Stromal cell of bone marrow (primary cell): ENCODE data around the gene AGTR1.

Experiments used
- DNase-seq: peaks from one replicate; pipeline ENCODE4 v3.0.0-alpha.2; 2012; ENCODE audit warnings: low read depth

Gene AGTR1

DNA sequence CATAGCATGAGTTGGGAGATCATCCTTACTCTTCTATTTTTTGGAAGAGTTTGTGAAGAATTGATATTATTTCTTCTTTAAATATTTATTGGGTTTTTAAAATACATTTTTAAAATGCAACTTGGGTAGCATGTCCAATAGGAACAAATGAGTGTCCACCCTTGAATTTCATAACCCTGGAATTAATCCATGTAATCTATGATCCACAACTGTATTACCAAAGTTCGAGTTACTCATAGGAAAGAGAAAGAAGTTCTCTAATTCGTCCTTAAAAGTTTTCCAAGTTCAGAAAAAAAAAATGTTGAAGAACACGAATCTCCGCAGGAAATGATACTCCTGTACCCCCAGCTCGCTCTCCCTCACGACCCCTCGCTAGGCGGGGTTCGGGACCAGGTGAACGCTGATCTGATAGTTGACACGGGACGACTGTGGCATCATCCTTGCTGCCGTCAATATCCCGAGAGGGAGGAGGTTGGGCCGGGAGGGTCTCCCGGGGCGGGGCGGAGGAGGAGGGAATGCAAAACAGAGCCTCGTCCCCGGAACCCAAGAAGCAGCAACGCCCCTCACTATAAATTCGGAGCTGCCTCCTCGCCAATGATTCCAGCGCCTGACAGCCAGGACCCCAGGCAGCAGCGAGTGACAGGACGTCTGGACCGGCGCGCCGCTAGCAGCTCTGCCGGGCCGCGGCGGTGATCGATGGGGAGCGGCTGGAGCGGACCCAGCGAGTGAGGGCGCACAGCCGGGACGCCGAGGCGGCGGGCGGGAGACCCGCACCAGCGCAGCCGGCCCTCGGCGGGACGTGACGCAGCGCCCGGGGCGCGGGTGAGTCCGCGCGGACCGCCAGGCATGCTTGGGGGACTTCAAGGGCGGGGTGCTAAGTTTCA lies at the start of gene AGTR1:
TSS of gene AGTR1 (plus strand) at position 598 of the 884 bp plus-strand sequence. CDS start 43,133 bp downstream, outside the sequence.
- peak; percentile 69 for DNase-seq

DNA sequence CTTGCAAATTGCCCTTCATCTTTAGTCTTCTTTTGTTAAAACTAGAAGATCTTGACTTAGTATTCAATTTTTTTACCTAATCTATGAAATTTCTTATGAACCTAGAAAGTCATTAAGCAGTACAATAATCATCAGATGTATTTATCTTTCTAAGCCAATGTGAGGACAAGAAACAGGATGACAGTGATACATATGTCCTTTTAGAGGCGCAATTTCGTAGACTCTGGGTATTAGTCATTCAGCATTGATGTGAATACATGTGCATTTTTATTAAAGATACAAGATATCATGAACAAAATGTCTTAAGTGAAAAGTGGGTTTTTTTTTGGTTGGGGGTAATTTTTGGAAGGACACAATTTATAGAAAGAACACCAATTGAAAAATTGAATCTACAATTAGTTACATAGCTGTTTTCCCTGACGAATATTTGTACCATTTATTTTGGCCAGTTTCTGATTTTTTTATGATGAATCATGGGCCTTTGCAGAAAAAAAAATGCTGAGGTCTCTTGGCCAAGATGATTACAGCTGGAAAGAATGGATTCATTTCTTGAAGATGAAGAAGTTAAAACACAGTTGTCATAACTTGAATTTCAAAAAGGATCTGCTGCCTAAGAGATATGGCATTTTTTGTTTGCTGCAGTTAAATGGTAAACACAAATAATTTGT lies 48.9 kb upstream of the AGTR1 start:
- DNase-seq = peak; percentile 75

DNA sequence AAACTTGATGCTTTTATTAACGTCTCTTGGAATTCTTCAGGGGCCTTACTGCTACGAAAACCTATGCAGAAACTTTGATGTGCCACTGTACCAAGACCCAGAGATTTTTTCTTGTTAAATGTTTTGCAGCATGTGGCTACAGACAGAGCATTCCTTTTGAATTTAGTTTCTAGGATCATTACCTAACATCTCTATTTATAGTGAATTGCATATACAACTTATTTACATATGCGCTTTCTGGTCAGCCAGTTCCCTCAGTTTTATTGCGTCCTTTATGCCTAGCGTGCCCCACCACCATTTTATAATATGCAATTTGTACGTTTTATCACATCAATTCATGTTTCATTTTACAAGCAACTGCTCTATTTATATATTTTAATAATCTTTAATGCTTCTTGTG lies 46.2 kb upstream of the AGTR1 start:
- no peak for DNase-seq

DNA sequence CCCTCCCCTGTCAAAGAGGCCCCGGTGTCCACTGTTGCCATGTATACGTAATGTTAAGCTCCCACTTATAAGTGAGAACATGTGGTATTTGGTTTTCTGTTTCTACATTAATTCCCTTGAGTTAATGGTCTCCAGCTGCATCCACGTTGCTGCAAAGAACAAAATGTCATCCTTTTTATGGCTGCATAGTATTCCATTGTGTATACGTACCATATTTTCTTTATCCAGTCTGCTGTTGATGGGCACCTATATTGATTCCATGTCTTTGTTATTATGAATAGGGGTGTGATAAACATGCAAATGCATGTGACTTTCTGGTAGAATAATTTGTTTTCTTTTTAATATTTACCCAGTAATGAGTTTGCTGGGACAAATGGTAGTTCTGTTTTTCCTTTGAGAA lies 43.3 kb upstream of the AGTR1 start:
- DNase-seq = no peak

DNA sequence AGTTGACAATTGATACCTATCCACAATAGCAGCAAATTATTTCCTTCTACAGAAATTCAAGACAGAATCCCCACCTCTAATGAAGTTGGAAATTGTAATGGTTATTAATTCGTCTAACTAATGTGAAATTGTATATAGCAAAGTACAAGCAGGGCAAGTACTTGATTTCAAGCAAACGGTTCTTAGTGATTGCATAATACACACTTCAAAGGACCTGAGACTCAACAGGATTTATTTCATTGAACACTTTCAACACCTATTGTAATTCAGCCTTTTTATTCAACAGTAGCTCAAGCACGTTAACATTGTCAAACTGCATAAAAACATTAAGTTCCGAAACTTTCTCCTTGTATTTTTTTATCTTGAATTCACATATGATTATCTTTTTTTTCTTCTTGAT lies 40.2 kb upstream of the AGTR1 start:
- no peak for DNase-seq

DNA sequence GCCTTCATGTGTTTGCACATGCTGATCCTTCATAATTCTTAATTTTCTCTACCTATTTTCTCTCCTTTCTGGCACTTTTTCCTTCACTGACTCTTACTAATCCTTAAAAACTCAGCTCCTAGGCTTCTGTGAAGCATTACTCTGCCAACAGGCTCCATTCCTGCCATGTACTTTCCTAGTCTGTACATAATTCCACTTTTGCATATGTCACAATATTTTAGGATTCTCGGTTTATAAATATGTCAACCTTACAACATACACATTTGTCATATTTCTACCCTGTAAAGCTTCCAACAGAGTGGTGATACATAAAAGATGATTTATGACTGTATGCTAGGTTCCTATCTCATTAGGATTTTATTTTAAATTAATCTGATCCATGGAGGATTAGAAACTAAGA lies 38.2 kb upstream of the AGTR1 start:
- no peak for DNase-seq

DNA sequence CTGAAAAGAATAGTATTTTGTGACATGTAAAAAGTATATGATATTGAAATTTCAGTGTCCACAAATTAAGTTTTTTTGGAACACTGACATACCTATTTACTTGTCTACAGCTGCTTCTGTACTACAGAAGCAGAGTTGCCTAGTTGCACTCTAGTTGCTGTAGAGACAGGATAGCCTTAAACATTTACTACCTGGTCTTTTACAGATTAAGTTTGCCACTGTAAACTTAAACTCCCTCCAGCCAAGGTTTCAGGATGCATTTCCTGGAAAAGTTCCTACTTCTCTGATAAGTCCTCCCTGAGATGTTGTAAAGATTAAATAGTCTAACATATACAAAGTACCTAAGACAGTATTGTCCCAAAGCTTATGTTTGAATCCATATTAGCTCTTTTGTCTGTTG lies 17.4 kb upstream of the AGTR1 start:
- DNase-seq = no peak

DNA sequence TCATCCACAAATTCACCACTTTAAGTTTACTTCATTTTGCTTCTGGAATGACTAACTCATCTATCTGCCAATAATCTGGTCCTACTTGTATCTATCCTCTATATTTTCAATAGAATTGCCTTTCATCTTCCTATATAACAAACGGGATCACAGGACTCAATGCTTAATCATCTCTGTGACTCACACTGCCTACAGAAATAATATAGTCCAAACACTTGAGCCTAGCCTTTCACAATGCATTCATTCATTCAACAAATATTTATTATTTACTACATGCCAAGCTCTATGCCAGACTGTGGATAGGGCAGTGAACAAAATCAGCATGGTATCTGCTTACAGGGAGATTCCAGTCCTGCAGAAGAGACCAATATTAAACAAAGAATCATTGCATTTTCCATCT lies 16.6 kb upstream of the AGTR1 start:
- no peak for DNase-seq

DNA sequence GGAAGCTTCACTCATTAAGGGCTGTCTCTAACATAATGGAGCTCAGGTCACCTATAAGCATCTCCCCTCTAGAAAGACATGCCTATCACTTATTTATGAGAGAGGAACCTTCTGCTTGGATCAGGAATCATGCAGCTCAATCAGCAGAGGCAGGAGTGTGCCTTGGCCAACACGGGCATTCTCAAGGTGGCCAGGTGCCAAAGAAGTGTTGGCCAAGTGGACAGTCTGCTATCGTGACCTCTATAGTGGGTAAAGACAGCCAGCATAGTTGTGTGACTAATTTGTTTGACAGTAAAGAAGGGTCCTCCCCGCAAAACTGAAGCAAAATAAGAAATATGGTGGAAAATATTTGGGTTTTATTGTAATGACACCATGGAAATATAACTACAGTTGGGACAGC lies 14.7 kb upstream of the AGTR1 start:
- no peak for DNase-seq

DNA sequence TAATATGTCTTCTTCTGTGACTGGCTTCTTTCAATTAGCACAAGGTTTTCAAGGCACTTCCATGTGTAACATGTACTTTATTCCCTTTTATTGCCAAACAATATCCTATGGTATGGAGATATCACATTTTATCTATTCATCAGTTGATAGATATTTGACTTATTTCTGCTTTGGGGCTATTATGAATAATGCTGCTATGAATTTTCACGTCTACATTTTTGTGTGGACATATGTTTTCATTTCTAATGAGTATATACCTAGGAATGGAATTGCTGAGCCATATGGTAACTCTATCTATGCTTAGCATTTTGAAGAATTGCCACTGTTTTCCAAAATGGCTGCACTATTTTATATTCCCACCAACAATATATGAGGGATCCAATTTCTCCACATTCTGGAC lies 3.6 kb upstream of the AGTR1 start:
- no peak for DNase-seq

DNA sequence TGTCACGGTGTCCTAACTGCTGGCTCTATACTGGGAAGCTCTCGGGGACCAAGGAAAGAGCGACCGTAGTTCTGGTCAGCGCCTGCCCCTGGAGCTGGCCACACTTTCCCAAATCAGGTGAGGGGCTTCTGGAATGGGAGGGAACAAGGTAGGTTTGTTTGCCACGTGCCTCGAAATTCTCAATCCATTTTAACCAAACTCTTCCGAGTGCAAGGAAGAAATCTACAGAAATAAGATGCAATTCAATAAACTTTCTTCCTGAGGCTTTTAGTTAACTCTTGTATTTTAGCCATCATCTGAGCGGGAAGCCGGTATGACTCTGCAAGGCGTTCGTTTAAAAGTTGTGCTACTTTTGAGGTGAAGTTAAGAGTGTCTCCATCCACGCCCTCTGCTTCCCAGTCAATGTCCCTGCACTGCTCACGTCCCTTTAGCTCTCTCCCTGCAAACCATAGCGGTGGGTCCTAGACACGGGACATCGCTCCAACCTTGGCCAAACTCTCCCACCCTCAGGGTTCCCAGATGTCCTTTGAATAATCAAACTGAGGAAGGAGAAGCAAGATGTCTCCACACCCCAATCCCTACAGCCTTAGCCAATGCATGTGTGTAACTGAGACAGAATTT lies 597 bp downstream of the AGTR1 start:
- DNase-seq = no peak

DNA sequence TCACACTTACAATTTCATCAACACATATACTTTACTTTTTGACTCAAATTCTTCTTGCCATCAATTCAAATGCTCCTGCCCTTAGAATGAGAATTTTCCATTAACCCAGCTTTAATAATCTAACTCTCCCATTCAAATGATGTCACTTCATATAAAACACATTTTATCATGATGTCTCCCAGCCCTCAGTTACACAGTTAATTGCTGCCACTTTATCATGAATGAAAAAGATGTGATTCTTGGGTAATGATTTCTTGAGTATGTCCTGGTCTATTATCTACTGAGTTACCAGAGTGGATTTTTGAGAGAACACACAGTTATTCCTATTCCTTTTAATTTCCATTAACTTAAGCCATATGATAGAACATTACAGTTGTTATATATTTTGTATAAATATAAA lies 7.6 kb downstream of the AGTR1 start:
- no peak for DNase-seq

DNA sequence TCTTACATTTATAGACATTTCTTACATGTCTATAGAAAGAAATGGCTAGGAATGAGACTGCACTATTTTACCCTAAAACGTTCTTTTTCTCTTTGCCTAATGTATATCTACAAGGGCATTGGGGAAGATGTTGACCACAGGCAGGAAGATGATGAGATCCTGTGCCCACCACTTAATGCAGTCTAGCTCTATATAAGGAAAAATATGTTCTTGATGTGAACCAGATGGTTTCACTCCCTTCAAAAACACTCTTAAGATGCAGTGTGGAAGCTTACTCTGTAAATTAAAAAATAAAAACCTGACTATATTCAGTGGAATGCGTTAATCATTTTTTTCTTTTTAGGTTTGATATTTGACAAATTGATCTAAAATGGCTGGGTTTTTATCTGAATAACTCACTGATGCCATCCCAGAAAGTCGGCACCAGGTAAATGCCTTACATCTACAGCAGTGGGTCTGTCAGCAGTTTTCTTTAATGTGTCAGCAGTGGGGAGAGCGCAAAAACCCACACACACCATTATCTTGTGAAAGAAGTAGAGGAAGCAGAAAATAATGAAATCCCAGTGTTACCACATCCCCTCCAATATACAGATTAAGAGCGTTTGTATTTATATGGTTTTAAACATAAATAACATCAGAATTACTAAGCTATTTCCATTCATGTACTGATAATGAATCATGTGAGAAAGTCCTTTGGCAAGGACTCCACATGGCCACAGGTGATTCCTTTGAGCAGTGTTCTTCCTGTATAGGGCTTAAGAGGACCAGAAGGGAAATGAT lies 10.1 kb downstream of the AGTR1 start:
- DNase-seq = no peak

DNA sequence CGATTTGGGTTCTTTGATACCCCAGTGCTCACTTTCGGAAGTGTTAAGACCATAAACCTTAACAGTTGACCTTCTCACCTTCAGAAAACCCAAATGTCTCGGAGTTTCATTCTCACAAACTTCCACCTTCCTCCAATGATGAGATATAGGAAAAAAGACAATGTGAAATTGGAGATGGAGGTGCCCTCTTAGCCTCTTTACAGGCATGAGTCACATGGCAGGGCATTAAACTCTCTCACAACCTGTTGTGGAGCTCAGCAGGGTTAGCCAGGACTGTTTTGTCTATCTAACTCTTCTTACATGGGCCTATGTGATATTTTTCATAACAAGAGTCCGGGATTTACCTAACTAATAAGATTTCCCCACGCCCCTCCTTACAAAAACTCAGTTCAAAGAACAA lies 10.7 kb downstream of the AGTR1 start:
- no peak for DNase-seq

DNA sequence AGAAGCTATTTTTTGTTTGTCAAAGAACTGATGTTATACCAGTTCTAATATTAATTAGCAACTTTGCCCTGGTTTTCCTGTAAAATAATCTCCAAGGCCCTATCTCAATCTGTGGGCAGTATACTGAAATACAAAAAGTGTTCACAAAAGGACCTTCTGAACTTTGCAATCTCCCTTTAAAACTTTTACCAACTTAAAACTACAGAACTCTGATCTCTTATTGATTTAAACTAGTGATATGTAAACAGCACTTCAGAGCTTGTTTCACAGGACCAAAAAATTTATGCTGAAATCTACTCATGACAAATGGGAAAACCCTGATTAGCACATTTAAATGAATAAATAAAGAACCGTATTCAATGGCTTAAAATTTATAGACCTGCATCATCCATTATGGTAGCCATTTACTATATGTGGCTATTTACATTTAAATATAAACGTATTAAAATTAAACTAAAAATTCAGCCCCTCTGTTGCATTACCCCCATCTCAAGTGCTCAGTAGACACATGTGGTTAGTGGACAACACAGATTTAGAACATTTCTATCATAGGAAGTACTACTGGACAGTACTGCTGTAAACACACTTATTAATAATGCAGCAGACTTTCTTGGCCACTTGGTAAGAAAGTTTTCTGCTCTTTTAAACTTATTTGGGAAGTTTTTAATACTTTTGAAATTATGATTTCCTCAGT lies 12.0 kb downstream of the AGTR1 start:
- no peak for DNase-seq

DNA sequence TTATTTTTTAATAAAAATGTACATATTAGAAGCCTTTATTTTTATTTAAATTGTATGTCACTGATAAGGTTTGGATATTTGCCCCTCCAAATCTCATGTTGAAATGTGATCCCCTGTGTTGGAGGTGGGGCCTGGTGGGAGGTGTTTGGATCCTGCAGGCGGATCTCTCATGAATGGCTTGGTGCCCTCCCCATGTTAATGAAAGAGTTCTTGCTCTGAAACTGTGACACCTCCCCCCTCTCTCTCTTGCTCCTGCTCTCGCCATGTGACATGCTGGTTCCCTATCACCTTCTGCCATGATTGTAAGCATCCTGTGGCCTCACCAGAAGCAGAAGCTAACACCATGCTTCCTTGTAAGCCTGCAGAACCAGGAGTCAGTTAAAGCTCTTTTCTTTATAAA lies 13.0 kb downstream of the AGTR1 start:
- DNase-seq = no peak

DNA sequence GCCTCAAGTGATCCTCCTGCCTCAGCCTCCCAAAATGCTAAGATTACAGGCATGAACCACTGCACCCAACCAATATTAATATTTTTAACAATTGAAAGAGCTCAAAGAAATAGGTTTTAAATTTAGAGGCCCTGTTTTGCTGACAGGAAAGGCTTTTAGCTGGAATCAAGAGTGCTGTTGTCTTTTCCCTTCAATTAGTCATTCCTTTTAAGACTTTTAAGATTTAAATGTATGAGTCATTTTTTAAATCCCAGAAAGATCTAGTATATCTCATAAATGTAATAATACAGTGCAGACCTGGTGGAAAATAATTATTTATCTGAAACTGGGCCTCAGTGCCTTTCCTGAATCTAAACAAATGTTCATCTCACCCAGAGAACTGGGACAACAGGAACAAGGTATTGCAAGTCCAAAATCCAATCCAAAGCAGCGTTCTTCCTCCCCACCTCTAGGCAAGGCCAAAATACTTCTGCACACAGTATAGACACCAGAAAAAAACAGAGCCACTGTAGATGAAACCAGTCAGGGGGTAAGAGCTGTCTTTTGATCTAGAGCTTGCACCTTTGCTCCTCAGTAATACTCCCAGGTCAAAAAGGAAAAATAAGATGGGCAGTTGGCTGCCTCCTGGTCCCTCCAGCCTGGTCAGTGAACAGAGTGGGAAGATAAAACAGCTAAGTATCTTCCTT lies 14.4 kb downstream of the AGTR1 start:
- DNase-seq = no peak

DNA sequence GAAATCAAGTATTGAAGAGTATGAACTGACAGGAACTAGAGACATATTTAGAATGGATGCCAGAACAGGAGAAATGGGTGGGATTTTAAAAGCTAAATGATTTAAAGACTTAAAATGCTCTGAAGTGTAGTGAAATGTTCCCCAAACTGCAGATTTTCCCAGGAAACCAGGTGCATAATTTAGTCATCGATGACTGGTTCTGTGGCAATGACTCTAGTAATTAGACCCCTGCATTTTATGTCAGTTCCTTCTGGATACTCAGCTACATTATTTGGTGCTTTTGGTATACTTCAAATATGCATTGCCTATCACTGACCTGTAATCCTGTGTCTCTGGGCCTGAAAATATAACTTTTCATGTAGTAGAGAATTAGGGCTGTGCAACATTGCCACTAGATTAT lies 16.8 kb downstream of the AGTR1 start:
- no peak for DNase-seq

DNA sequence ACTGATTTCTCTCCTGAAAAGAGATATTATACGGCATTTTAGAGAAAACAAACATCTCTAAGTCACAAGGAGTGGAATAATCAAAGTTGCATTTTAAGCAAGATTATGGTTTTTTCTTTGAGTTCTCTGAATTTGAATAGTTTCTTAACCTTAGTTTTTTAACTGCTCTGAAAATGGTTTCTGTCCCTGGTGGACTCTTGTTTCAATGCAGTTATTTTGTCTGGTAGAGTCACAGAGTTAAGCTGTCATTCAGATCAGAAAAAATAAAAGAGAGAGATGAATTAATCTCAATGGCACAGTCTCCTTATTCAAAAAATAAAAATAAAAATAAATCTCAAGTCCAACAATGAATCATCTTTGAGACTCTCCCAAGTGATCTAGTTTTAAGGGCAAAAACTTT lies 19.0 kb downstream of the AGTR1 start:
- no peak for DNase-seq

DNA sequence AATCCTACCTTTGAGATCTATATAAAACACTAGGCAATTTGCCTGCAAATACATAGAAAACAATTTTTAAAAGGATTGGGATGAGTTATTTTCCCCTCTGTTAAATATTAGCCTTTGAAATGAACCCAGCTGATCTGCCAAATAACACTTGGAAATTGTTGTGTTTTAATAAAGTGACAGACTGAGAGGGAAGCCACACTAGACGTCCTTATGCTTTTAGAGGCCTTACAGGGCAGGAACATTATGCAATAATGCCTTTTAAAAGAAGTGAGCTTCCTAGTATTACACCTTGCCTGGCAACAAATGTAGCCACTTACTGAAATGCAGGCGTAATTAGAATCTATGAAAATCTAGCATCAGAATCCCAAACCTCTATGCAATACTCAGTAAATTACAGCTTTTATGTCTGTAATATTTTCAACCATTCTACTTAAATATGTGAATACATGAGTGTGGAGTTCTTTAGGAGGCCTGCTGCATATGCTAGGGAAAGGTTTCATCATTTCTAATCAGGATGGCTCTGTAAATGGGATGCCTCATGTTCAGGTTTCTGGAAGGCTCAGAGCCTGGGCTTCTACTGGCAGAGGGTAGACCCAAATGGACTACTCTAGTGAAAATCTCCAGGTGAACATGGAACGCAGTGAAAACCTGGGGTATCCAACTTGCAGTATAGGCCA lies 20.3 kb downstream of the AGTR1 start:
- DNase-seq = no peak
